ENCODE data around the gene MIDN. TPM values are rescaled to one million over a fixed set of nuclear protein-coding genes. Genes with fewer than 3 reads are reported as not detected.

Gene MIDN
- total and polyA plus RNA-seq, 12 donors = 8.6 to 189 (median 59.9) TPM

- H3K27ac ChIP-seq = peak within 1 kb of the TSS; percentile 30 to 99 (median 89)
These were observed 6.8 kb upstream of the MIDN start, which contains the start of gene ATP5F1D for GRCh38 chr19:1241417-1242095. Gene ATP5F1D, plus strand, starts transcription at chr19:1241751. Its CDS starts 100 bp downstream, at chr19:1241851.

DNA sequence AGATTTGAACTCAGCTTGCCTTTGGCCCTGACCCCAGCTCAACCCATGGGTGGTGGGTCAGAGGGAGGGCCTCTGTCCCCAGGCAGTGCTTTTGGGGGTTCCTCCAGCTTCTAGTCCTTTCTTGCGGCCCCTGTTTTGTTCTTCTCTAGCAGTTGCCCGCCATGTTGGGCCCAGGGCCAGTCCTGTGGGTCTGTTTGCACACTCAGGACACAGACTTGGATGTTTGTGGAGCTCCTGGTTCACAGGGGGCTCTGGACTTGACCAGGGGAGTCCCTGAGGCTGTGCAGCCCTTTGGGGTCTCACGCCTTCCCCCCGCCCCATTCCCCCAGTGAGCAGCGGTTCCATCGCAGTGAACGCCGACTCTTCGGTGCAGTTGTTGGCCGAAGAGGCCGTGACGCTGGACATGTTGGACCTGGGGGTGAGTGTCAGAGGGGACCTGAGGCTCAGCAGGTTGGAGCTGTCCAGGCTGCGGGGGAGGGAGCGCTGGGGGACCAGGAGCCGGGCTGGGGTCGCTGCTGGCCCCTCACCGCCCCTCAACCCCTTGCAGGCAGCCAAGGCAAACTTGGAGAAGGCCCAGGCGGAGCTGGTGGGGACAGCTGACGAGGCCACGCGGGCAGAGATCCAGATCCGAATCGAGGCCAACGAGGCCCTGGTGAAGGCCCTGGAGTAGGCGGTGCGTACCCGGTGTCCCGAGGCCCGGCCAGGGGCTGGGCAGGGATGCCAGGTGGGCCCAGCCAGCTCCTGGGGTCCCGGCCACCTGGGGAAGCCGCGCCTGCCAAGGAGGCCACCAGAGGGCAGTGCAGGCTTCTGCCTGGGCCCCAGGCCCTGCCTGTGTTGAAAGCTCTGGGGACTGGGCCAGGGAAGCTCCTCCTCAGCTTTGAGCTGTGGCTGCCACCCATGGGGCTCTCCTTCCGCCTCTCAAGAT, 4.4 kb upstream of the MIDN start:
- Histone ChIP-seq H3K4me1 (replicated peaks in 1 of 2) (peaks cover 60 to 69% of the 10 kb centered on the region in 2 donors), H3K36me3 (replicated peaks in 1 of 2) (no peaks in the 10 kb centered on the region), H3K27ac (peak overlapping the region; percentile 61 to 99 (median 93)), H3K9me3 (replicated peaks in 1 of 3) (no peaks in the 10 kb centered on the region), H3K4me3 (peak overlapping the region in 1 of 4 donors; percentile 12), H3K27me3 (no peaks in the 10 kb centered on the region)
- peak; percentile 89 to 94 (median 92) for DNase-seq
- intact Hi-C loops (cut with DNase I) = loop anchor here (2.0 kb wide), 2 partner anchors 23 to 25 kb away; partner anchors contain the start of gene CIRBP (in 1 of the 2)
- no peak for TF ChIP-seq POLR2A (IDR thresholded peaks at IDR 0.05)
- peak; percentile 90 to 98 (median 96) for TF ChIP-seq CTCF (IDR thresholded peaks at IDR 0.05)
- WGBS, 4 donors = 26 to 61% (median 33%) methylated on average over 10 to 33 of the region's 33 CpGs

More at GRCh38 chr19:1241417-1242095, 6.8 kb upstream of the MIDN start, which contains the start of gene ATP5F1D:
- no peaks in the 10 kb centered on the region for H3K36me3 ChIP-seq (replicated peaks in 1 of 2)
- peak within 1 kb of the TSS; percentile 22 to 91 (median 50) for H3K4me3 ChIP-seq
- intact Hi-C loops (cut with DNase I) = no loop called here
- 1 to 2% (median 1%) methylated on average over 18 to 79 of the region's 79 CpGs for WGBS, 4 donors
- no peaks in the 10 kb centered on the region for H3K9me3 ChIP-seq (replicated peaks in 1 of 3)
- DNase-seq = peak; percentile 93 to 96 (median 95)
- H3K27me3 ChIP-seq = no peaks in the 10 kb centered on the region
- TF ChIP-seq CTCF (IDR thresholded peaks at IDR 0.05) (no peak), POLR2A (IDR thresholded peaks at IDR 0.05) (peak; percentile 65 to 82)
- peaks cover 62 to 68% of the 10 kb centered on the region in 2 donors for H3K4me1 ChIP-seq (replicated peaks in 1 of 2)

- H3K4me1 ChIP-seq (replicated peaks in 1 of 2) = peaks cover 60 to 69% of the 10 kb centered on the region in 2 donors
- peak overlapping the region; percentile 61 to 99 (median 93) for H3K27ac ChIP-seq
- no peaks in the 10 kb centered on the region for H3K27me3 ChIP-seq
- H3K9me3 ChIP-seq (replicated peaks in 1 of 3) = no peaks in the 10 kb centered on the region
- DNase-seq = peak; percentile 75 to 86 (median 81)
- TF ChIP-seq CTCF (IDR thresholded peaks at IDR 0.05) (no peak), POLR2A (IDR thresholded peaks at IDR 0.05) (no peak)
- no peaks in the 10 kb centered on the region for H3K36me3 ChIP-seq (replicated peaks in 1 of 2)
- WGBS, 4 donors = 16 to 24% (median 18%) methylated on average over 8 to 31 of the region's 31 CpGs
- peak overlapping the region in 1 of 4 donors; percentile 12 for H3K4me3 ChIP-seq
- intact Hi-C loops (cut with DNase I) = loop anchor here (2.0 kb wide), 2 partner anchors 22 to 24 kb away; partner anchors contain the start of gene CIRBP (in 1 of the 2)
These were observed 3.5 kb upstream of the MIDN start for GRCh38 chr19:1244693-1245451.

Data from adrenal gland (tissue), 12 donors.